Vagina (tissue), 2 donors: ENCODE measurements around the gene TMEM14B. TPM values are rescaled to one million over a fixed set of nuclear protein-coding genes. Genes with fewer than 3 reads are reported as not detected.
A peak's percentile ranks its signal among the peaks of the same experiment; 100 is the strongest.

Experiments used
- DNase-seq, 2 donors: peaks; one replicate each; pipeline ENCODE4 v3.0.0-alpha.2; 2017; ENCODE audit errors: extremely low spot score in 2 of 2
- H3K27ac ChIP-seq: fragments of 200-600 bp; sonication (generic); one replicate; pipeline ENCODE4 v1.5.1; 2019
- H3K27me3 ChIP-seq: fragments of 200-600 bp; sonication (generic); one replicate; pipeline ENCODE4 v1.5.1; 2019
- H3K36me3 ChIP-seq, 2 donors: fragments of 200-600 bp; sonication (generic); one replicate each; pipeline ENCODE4 v1.5.1; 2017 to 2019
- H3K4me1 ChIP-seq: fragments of 200-600 bp; sonication (generic); one replicate; pipeline ENCODE4 v1.5.1; 2019
- H3K4me3 ChIP-seq, 2 donors: fragments of 200-600 bp; sonication (generic); 1 replicate in 1 of 2; 2 replicates in 1 of 2; pipeline ENCODE4 v1.5.1; 2016 to 2019
- H3K9me3 ChIP-seq: fragments of 200-600 bp; sonication (generic); one replicate; pipeline ENCODE4 v1.5.1; 2019
- POLR2A ChIP-seq, 2 donors: fragments of 450-650 bp; IDR thresholded peaks; one replicate each; pipeline ENCODE4 v1.6.1; 2017; ENCODE audit warnings: antibody characterized with exemption in 2 of 2, mild to moderate bottlenecking in 2 of 2, moderate library complexity in 2 of 2
- POLR2AphosphoS5 ChIP-seq, 2 donors: sonication (generic); formaldehyde crosslinking; IDR thresholded peaks; one replicate each; pipeline ENCODE4 v1.9.0; 2017; ENCODE audit warnings: antibody characterized with exemption in 2 of 2, mild to moderate bottlenecking in 2 of 2, low read depth in 1 of 2; ENCODE audit not compliant: insufficient read depth in 1 of 2
- intact Hi-C: fragments of 100-400 bp; cut with DNase I; formaldehyde crosslinking; loops from one replicate; pipeline ENCODE4 v1.15.1; 2023
- total RNA-seq: library from RNA; depleted of rRNA; stranded (reverse); fragments of >200 nt; gene quantifications from one replicate; pipeline ENCODE4 v1.2.3, GENCODE V29; 2016
- TF ChIP-seq, protein P1 (sequence below), 3 experiments: fragments of 450-650 bp in 2 of 3; fragments of 200-600 bp in 1 of 3; sonication (generic) in 1 of 3; IDR thresholded peaks; one replicate each; pipeline ENCODE4 v1.5.1; 2017 to 2019; ENCODE audit warnings: antibody characterized with exemption in 3 of 3, mild to moderate bottlenecking in 2 of 3, moderate library complexity in 2 of 3

The TMEM14B gene
- total RNA-seq: 40.5 TPM

DNA sequence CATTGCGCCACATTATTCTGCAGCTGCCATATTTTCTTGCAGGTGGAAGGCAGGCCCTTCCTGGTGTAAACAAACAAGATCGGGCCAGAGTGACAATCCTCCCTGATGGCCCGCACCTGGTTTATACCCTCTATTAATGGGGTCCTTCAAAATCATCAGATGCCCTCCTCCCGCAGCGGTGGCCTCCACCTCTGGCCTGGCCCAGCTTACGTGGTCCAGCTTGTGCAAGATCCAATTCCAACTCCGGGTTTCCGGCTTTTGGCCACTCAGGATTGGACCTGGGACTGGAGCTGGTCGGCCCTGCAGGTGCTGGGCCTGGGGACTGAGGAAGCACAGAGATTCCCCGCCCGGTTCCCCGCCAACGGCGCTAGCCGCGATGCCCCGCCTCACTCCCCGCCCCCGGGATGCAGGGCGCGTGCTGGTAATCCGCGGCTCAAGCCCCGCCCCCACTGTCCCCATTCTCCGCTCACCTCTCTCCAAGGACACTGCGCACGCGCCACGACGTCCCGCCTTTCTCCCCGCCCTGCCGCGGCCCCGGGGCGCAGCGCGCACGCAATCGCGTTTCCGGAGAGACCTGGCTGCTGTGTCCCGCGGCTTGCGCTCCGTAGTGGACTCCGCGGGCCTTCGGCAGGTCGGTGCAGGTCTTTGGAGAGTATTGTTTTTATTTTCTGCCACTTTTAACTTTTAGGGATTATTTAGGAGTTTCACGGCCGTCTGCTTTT is at the start of gene TMEM14B:
TSS of gene TMEM14B (plus strand) at position 555 of the 722 bp plus-strand sequence. CDS start 1,441 bp downstream, outside the sequence.
- intact Hi-C loops: loop anchor here (2.0 kb wide), 1 partner anchor 25 kb away; the partner anchor contains the start of gene TMEM14C
- TF ChIP-seq POLR2A (IDR thresholded peaks at IDR 0.05): peak in 1 of 2 donors; percentile 33
- TF ChIP-seq POLR2AphosphoS5 (IDR thresholded peaks at IDR 0.05; ENCODE audit: insufficient read depth in 1 of 2, low read depth in 1 of 2): peak; percentile 92 to 94
- TF ChIP-seq, protein P1, sequence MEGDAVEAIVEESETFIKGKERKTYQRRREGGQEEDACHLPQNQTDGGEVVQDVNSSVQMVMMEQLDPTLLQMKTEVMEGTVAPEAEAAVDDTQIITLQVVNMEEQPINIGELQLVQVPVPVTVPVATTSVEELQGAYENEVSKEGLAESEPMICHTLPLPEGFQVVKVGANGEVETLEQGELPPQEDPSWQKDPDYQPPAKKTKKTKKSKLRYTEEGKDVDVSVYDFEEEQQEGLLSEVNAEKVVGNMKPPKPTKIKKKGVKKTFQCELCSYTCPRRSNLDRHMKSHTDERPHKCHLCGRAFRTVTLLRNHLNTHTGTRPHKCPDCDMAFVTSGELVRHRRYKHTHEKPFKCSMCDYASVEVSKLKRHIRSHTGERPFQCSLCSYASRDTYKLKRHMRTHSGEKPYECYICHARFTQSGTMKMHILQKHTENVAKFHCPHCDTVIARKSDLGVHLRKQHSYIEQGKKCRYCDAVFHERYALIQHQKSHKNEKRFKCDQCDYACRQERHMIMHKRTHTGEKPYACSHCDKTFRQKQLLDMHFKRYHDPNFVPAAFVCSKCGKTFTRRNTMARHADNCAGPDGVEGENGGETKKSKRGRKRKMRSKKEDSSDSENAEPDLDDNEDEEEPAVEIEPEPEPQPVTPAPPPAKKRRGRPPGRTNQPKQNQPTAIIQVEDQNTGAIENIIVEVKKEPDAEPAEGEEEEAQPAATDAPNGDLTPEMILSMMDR (IDR thresholded peaks at IDR 0.05): no peak

DNA sequence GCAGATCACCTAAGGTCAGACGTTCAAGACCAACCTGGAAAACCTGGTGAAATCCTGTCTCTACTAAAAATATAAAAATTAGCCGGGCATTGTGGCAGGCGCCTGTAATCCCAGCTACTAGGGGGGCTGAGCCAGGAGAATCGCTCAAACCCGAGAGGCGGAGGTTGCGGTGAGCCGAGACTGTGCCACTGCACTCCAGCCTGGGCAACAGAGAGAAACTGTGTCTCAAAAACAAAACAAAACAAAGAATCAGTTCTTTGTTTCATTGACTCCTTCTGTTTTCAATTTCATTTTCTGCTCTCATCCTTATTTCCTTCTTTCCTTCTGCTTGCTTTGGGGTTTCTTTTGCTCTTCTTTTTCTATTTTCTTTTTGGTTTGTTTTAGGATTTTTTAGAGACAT is 33.6 kb upstream of the TMEM14B start:
- no peaks in the 10 kb centered on the region for H3K27me3 ChIP-seq
- TF ChIP-seq POLR2AphosphoS5 (IDR thresholded peaks at IDR 0.05; ENCODE audit: insufficient read depth in 1 of 2, low read depth in 1 of 2) (no peak), POLR2A (IDR thresholded peaks at IDR 0.05) (no peak)
- TF ChIP-seq, protein P1 (IDR thresholded peaks at IDR 0.05): no peak
- H3K27ac ChIP-seq: no peak overlapping the region
- no peaks in the 10 kb centered on the region for H3K4me1 ChIP-seq
- H3K36me3 ChIP-seq: peaks cover 0 to 3% of the 10 kb centered on the region in 2 donors
- intact Hi-C loops: no loop called here
- DNase-seq: no peak
- H3K4me3 ChIP-seq: no peak overlapping the region
- no peaks in the 10 kb centered on the region for H3K9me3 ChIP-seq

More for the DNA sequence above, at the start of gene TMEM14B:
- Histone ChIP-seq H3K9me3 (no peaks in the 10 kb centered on the region), H3K27ac (peak within 1 kb of the TSS; percentile 65), H3K27me3 (no peaks in the 10 kb centered on the region), H3K36me3 (peaks cover 0 to under 1% of the 10 kb centered on the region in 2 donors), H3K4me3 (peak within 1 kb of the TSS; percentile 71 to 73), H3K4me1 (peaks cover 31% of the 10 kb centered on the region)
- DNase-seq: peak in 1 of 2 donors; percentile 97

DNA sequence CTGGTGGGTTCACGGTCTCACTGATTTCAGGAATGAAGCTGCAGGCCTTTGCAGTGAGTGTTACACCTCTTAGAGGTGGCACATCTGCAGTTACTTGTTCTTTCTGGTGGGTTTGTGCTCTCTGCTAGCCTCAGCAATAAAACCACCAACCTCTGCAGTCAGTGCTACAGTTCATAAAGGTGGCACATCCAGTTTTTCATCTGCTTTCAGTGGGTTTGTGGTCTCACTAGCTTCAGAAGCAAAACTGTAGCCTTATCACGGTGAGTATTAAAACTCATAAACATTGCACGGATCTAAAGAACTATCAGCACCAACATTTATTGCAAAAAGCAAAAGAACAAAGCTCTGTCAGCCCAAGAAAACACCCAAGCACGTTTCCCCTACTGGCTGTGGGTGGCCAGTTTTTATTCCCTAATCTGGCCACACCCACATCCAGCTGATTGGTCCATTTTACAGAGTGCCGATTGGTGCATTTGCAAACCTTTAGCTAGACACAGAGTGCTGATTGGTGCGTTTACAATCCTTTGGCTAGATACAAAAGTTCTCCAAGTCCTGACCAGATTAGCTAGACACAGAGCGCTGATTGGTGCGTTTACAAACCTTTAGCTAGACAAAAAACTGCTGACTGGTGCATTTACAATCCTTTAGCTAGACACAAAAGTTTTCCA is 28.2 kb upstream of the TMEM14B start:
- Histone ChIP-seq H3K36me3 (no peaks in the 10 kb centered on the region), H3K9me3 (no peaks in the 10 kb centered on the region), H3K27ac (peak overlapping the region; percentile 85), H3K27me3 (no peaks in the 10 kb centered on the region), H3K4me3 (peak overlapping the region; percentile 46 to 59), H3K4me1 (peaks cover 31% of the 10 kb centered on the region)
- no peak for DNase-seq
- intact Hi-C loops: no loop called here
- TF ChIP-seq, protein P1 (IDR thresholded peaks at IDR 0.05): no peak
- no peak for TF ChIP-seq POLR2AphosphoS5 (IDR thresholded peaks at IDR 0.05; ENCODE audit: insufficient read depth in 1 of 2, low read depth in 1 of 2)
- TF ChIP-seq POLR2A (IDR thresholded peaks at IDR 0.05): no peak

DNA sequence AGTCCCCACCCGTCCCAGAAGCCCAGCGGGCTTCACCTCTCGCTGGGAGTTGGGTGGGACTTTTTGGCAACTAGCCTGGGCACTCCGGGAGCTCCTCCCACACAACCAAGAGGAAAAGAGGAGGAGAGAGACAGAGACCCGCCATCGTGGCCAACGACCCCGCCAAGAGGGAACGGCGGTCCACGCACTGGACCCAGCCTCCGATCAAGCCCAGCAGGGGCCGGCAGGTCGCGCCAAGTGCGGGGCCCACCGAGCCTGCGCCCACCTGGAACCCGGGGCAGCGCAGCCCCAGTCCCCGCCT is 27.7 kb upstream of the TMEM14B start:
- no peaks in the 10 kb centered on the region for H3K36me3 ChIP-seq
- no peak for TF ChIP-seq POLR2A (IDR thresholded peaks at IDR 0.05)
- no peak for TF ChIP-seq POLR2AphosphoS5 (IDR thresholded peaks at IDR 0.05; ENCODE audit: insufficient read depth in 1 of 2, low read depth in 1 of 2)
- TF ChIP-seq, protein P1 (IDR thresholded peaks at IDR 0.05): no peak
- peaks cover 35% of the 10 kb centered on the region for H3K4me1 ChIP-seq
- intact Hi-C loops: no loop called here
- no peak for DNase-seq
- no peaks in the 10 kb centered on the region for H3K27me3 ChIP-seq
- peak overlapping the region; percentile 46 to 59 for H3K4me3 ChIP-seq
- no peaks in the 10 kb centered on the region for H3K9me3 ChIP-seq
- peak overlapping the region; percentile 85 for H3K27ac ChIP-seq
